ENCODE data around the gene WNT9A. TPM values are rescaled to one million over a fixed set of nuclear protein-coding genes. Genes with fewer than 3 reads are reported as not detected.

WNT9A gene
- total and polyA plus RNA-seq, 2 of the 4 experiments (the other 2 are of a cell fraction) = 0.18 to 0.36 TPM

DNA sequence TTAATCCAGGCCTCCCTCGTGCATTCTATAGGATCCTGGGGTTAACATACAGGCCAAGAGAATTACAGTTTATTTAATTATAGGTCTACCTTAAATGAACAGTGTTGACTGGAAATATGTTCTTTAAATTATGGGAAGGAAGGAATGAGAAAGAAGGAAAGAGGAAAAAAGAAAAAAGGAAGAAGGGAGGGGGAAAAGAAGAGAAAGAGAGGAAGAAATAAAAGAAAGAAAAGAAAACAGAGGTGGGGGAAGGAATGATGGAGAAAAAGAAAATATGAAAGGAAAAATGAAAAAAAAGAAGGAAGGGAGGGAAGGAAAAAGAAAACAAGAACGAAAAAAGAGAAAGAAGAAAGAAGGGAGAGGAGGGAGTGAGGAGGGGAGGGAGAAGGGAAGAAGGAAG lies 38.5 kb downstream of the WNT9A start:
- Histone ChIP-seq H3K9me1 (ENCODE audit: insufficient read depth, low read length) (no peaks in the 10 kb centered on the region), H4K91ac (ENCODE audit: insufficient read depth, low read depth, low read length) (no peak overlapping the region), H3K9ac (ENCODE audit: low read depth, low read length) (no peak overlapping the region), H2AFZ (replicated peaks; ENCODE audit: low read length, poor library complexity) (no peak overlapping the region), H3K36me3 (ENCODE audit: control insufficient read depth, insufficient read depth, low read length) (no peaks in the 10 kb centered on the region), H2BK20ac (ENCODE audit: low read depth, low read length) (no peak overlapping the region), H3K4me3 (ENCODE audit: insufficient read depth, low read depth, low read length) (no peak overlapping the region), H3K27ac (ENCODE audit: insufficient read depth, low read length) (no peak overlapping the region), H4K20me1 (ENCODE audit: insufficient read depth, low read length) (no peaks in the 10 kb centered on the region), H3K18ac (ENCODE audit: low read depth, low read length) (no peak overlapping the region), H3K4me2 (ENCODE audit: low read depth, low read length) (no peak overlapping the region), H3K27me3 (ENCODE audit: control insufficient read depth, insufficient read depth, low read length) (peaks cover 12% of the 10 kb centered on the region), H2AK9ac (replicated peaks; ENCODE audit: low read depth, low read length, poor library complexity) (no peak overlapping the region), H3K56ac (ENCODE audit: extremely low read depth, insufficient read depth, low read length) (no peak overlapping the region), H3K4me1 (ENCODE audit: control insufficient read depth, insufficient read depth, low read length) (no peaks in the 10 kb centered on the region), H4K8ac (ENCODE audit: low read depth in 2 of 2, low read length in 2 of 2) (no peak overlapping the region), H3K23ac (ENCODE audit: low read depth, low read length) (no peak overlapping the region), H4K5ac (ENCODE audit: low read depth, low read length) (no peak overlapping the region), H3K4ac (ENCODE audit: low read depth, low read length) (no peak overlapping the region), H2AK5ac (ENCODE audit: low read depth, low read length) (no peak overlapping the region), H2BK15ac (ENCODE audit: low read depth, low read length) (no peak overlapping the region), H2BK120ac (ENCODE audit: low read depth, low read length) (no peak overlapping the region), H2BK5ac (ENCODE audit: low read depth, low read length, poor library complexity, severe bottlenecking) (no peak overlapping the region), H3K14ac (replicated peaks; ENCODE audit: low read depth, low read length) (no peak overlapping the region), H3K79me1 (ENCODE audit: low read depth in 1 of 2, low read length in 2 of 2) (no peaks in the 10 kb centered on the region), H3K9me3 (ENCODE audit: control insufficient read depth, insufficient read depth, low read length) (no peaks in the 10 kb centered on the region)
- dilution Hi-C loops (cut with HindIII; ENCODE audit: low sequenced_read_pairs, unreplicated experiment) (no loop called here), intact Hi-C loops (cut with micrococcal nuclease) (no loop called here), in situ Hi-C loops (cut with MboI; ENCODE audit: low sequenced_read_pairs) (no loop called here)
- TF ChIP-seq MAFK (IDR thresholded peaks at IDR 0.05; ENCODE audit: low read depth, low read length) (no peak), POLR2A (IDR thresholded peaks at IDR 0.05; ENCODE audit: low read depth, low read length) (no peak), RFX5 (IDR thresholded peaks at IDR 0.05; ENCODE audit: low read depth, low read length) (no peak), ELK1 (IDR thresholded peaks at IDR 0.05; ENCODE audit: borderline replicate concordance, low read depth, low read length) (no peak), BHLHE40 (IDR thresholded peaks at IDR 0.05; ENCODE audit: low read depth, low read length) (no peak), RAD21 (IDR thresholded peaks at IDR 0.05; ENCODE audit: low read length) (no peak), NFE2L2 (IDR thresholded peaks at IDR 0.05; ENCODE audit: low read depth, low read length) (no peak), USF2 (IDR thresholded peaks at IDR 0.05; ENCODE audit: low read depth, low read length) (no peak), MXI1 (IDR thresholded peaks at IDR 0.05; ENCODE audit: borderline replicate concordance, low read depth, low read length) (no peak), CHD1 (IDR thresholded peaks at IDR 0.05; ENCODE audit: low read depth, low read length) (no peak), FOS (IDR thresholded peaks at IDR 0.05; ENCODE audit: low read depth, low read length) (no peak), CEBPB (IDR thresholded peaks at IDR 0.05; ENCODE audit: low read depth, low read length) (no peak), RCOR1 (IDR thresholded peaks at IDR 0.05; ENCODE audit: insufficient replicate concordance, low read length) (no peak), MAZ (IDR thresholded peaks at IDR 0.05; ENCODE audit: borderline replicate concordance, low read depth, low read length) (no peak)
- TF ChIP-seq, protein P1, sequence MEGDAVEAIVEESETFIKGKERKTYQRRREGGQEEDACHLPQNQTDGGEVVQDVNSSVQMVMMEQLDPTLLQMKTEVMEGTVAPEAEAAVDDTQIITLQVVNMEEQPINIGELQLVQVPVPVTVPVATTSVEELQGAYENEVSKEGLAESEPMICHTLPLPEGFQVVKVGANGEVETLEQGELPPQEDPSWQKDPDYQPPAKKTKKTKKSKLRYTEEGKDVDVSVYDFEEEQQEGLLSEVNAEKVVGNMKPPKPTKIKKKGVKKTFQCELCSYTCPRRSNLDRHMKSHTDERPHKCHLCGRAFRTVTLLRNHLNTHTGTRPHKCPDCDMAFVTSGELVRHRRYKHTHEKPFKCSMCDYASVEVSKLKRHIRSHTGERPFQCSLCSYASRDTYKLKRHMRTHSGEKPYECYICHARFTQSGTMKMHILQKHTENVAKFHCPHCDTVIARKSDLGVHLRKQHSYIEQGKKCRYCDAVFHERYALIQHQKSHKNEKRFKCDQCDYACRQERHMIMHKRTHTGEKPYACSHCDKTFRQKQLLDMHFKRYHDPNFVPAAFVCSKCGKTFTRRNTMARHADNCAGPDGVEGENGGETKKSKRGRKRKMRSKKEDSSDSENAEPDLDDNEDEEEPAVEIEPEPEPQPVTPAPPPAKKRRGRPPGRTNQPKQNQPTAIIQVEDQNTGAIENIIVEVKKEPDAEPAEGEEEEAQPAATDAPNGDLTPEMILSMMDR (conservative IDR thresholded peaks at IDR 0.05; ENCODE audit: low read depth, low read length) = no peak
- DNase-seq (no peak), ATAC-seq (ENCODE audit: low read depth) (no peak)
- ChIA-PET CTCF (no interaction called here), POLR2A (ENCODE audit: unreplicated experiment) (no interaction called here)
- WGBS, 2 experiments (ENCODE audit: extremely low coverage in 2 of 2, insufficient read length in 1 of 2) = 50% methylated on average over 1 of the region's 2 CpGs; no CpG with 5 or more reads in 1 of the 2 experiments
- BruUV-seq (replicated peaks) = no TSS peak
